Tibial nerve (tissue), 4 donors: ENCODE measurements around the gene YRDC. TPM values are rescaled to one million over a fixed set of nuclear protein-coding genes. Genes with fewer than 3 reads are reported as not detected.
A peak's percentile ranks its signal among the peaks of the same experiment; 100 is the strongest.

Source experiments
- DNase-seq, 2 donors: peaks; one replicate each; pipeline ENCODE4 v3.0.0-alpha.2; 2019; ENCODE audit warnings: low spot score in 2 of 2
- H3K27ac ChIP-seq, 4 donors: fragments of 200-600 bp; sonication (generic) in 3 of 4; one replicate each; pipeline ENCODE4 v1.5.1; 2017 to 2019; ENCODE audit warnings: mild to moderate bottlenecking in 1 of 4
- H3K27me3 ChIP-seq, 2 donors: fragments of 200-600 bp; sonication (generic) in 1 of 2; one replicate each; pipeline versions ENCODE4 v1.5.1 to v1.6.0; 2017 to 2019
- H3K36me3 ChIP-seq, 3 donors: fragments of 200-600 bp; sonication (generic); one replicate each; pipeline ENCODE4 v1.5.1; 2018 to 2019
- H3K4me1 ChIP-seq, 4 donors: fragments of 200-600 bp; sonication (generic) in 3 of 4; one replicate each; pipeline ENCODE4 v1.5.1; 2017 to 2019
- H3K4me3 ChIP-seq, 4 donors: fragments of 200-600 bp; sonication (generic) in 3 of 4; one replicate each; pipeline ENCODE4 v1.5.1; 2017 to 2019; ENCODE audit warnings: mild to moderate bottlenecking in 1 of 4, moderate library complexity in 1 of 4
- H3K9me3 ChIP-seq, 4 donors: fragments of 200-600 bp; sonication (generic) in 3 of 4; one replicate each; pipeline ENCODE4 v1.5.1; 2017 to 2019
- EP300 ChIP-seq, 2 donors: sonication (generic); formaldehyde crosslinking; IDR thresholded peaks; one replicate each; pipeline ENCODE4 v1.6.1; 2017; ENCODE audit warnings: antibody characterized with exemption in 2 of 2, mild to moderate bottlenecking in 1 of 2
- POLR2A ChIP-seq, 2 donors: fragments of 450-650 bp; IDR thresholded peaks; one replicate each; pipeline ENCODE4 v1.6.1; 2017; ENCODE audit warnings: antibody characterized with exemption in 2 of 2, mild to moderate bottlenecking in 2 of 2, moderate library complexity in 2 of 2
- WGBS, 2 donors: methylation state at CpG; one replicate each; pipeline ENCODE4 v1.1.5; 2018; 5-methylcytosine and 5-hydroxymethylcytosine counted together
- total RNA-seq, 4 donors: library from RNA; depleted of rRNA; stranded (reverse); fragments of >200 nt; gene quantifications; one replicate each; pipeline ENCODE4 v1.1.0, GENCODE V29; 2016
- TF ChIP-seq, protein P1 (sequence below), 5 experiments: fragments of 200-600 bp in 3 of 5; fragments of 450-650 bp in 2 of 5; sonication (generic) in 3 of 5; IDR thresholded peaks; one replicate each; pipeline ENCODE4 v1.5.1; 2016 to 2019; ENCODE audit warnings: antibody characterized with exemption in 5 of 5, mild to moderate bottlenecking in 3 of 5, moderate library complexity in 2 of 5

The YRDC gene
- total RNA-seq, 4 donors from 2014 or later = 8.1 to 13.8 (median 10.8) TPM

- H3K9me3 ChIP-seq = no peaks in the 10 kb centered on the region
- H3K27ac ChIP-seq = no peak overlapping the region
- no peak for DNase-seq
- H3K36me3 ChIP-seq = peaks cover 0 to 95% (median 11%) of the 10 kb centered on the region in 3 donors
- no peaks in the 10 kb centered on the region for H3K27me3 ChIP-seq
- no peaks in the 10 kb centered on the region for H3K4me1 ChIP-seq
- 76 to 81% methylated on average over 2 of the region's 2 CpGs for WGBS, 2 donors
- TF ChIP-seq, protein P1, sequence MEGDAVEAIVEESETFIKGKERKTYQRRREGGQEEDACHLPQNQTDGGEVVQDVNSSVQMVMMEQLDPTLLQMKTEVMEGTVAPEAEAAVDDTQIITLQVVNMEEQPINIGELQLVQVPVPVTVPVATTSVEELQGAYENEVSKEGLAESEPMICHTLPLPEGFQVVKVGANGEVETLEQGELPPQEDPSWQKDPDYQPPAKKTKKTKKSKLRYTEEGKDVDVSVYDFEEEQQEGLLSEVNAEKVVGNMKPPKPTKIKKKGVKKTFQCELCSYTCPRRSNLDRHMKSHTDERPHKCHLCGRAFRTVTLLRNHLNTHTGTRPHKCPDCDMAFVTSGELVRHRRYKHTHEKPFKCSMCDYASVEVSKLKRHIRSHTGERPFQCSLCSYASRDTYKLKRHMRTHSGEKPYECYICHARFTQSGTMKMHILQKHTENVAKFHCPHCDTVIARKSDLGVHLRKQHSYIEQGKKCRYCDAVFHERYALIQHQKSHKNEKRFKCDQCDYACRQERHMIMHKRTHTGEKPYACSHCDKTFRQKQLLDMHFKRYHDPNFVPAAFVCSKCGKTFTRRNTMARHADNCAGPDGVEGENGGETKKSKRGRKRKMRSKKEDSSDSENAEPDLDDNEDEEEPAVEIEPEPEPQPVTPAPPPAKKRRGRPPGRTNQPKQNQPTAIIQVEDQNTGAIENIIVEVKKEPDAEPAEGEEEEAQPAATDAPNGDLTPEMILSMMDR (IDR thresholded peaks at IDR 0.05) = no peak
- TF ChIP-seq POLR2A (IDR thresholded peaks at IDR 0.05) (no peak), EP300 (IDR thresholded peaks at IDR 0.05) (no peak)
- H3K4me3 ChIP-seq = no peak overlapping the region
Measured at GRCh38 chr1:37825506-37825905, 17.5 kb upstream of the YRDC start.

DNA sequence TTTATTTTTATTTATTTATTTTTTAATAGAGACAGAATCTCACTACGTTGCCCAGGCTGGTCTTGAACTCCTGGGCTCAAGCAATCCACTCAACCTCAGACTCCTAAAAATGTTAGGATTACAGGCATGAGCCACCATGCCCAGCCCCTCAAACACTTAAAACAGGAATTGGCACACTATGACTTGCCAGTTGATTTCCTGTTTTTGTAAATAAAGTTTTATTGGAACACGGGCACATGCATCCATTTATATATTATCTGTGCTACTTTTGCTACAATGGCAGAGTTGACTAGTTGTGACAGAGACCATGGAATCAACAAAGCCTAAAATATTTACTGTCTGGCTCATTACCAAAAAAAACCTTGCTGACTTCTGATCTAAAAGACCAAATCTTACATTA is 16.0 kb upstream of the YRDC start:
- Histone ChIP-seq H3K9me3 (no peaks in the 10 kb centered on the region), H3K4me3 (no peak overlapping the region), H3K4me1 (no peaks in the 10 kb centered on the region), H3K27me3 (no peaks in the 10 kb centered on the region), H3K27ac (no peak overlapping the region), H3K36me3 (peaks cover 0 to 95% (median 16%) of the 10 kb centered on the region in 3 donors)
- no peak for DNase-seq
- no peak for TF ChIP-seq EP300 (IDR thresholded peaks at IDR 0.05)
- no peak for TF ChIP-seq POLR2A (IDR thresholded peaks at IDR 0.05)
- TF ChIP-seq, protein P1 (IDR thresholded peaks at IDR 0.05) = no peak
- 91 to 97% methylated on average over 2 of the region's 2 CpGs for WGBS, 2 donors

- no peak overlapping the region for H3K4me3 ChIP-seq
- no peak for DNase-seq
- no peaks in the 10 kb centered on the region for H3K9me3 ChIP-seq
- peaks cover 0 to 93% (median 16%) of the 10 kb centered on the region in 3 donors for H3K36me3 ChIP-seq
- 84 to 89% methylated on average over 9 of the region's 9 CpGs for WGBS, 2 donors
- no peaks in the 10 kb centered on the region for H3K4me1 ChIP-seq
- TF ChIP-seq, protein P1 (IDR thresholded peaks at IDR 0.05) = no peak
- H3K27me3 ChIP-seq = no peaks in the 10 kb centered on the region
- H3K27ac ChIP-seq = no peak overlapping the region
Measured at GRCh38 chr1:37822906-37823815, 15.2 kb upstream of the YRDC start.

DNA sequence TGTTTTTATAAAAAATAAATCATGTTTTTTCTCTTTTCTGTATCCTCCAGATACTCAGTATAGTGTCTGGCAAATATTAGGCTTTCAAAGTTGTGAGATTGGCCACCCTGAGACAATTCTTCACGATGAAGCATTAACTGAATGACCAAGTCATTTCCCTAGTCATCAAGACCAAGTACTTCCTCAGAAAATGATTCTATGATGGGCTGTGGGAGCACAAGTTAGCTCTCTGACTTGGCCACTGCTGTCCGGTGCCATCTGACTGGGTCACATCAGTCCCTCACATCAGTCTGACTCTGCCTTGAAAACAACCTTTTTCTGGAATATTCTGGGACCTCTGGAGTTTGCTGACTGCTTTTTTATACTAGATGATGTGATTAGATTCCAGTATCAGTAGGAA is 13.5 kb upstream of the YRDC start:
- no peak overlapping the region for H3K4me3 ChIP-seq
- H3K9me3 ChIP-seq = no peaks in the 10 kb centered on the region
- no peak overlapping the region for H3K27ac ChIP-seq
- H3K36me3 ChIP-seq = peaks cover 0 to 79% (median 16%) of the 10 kb centered on the region in 3 donors
- 92 to 94% methylated on average over 2 of the region's 2 CpGs for WGBS, 2 donors
- H3K4me1 ChIP-seq = peaks cover 0 to 12% (median 4%) of the 10 kb centered on the region in 4 donors
- no peaks in the 10 kb centered on the region for H3K27me3 ChIP-seq
- DNase-seq = no peak
- TF ChIP-seq, protein P1 (IDR thresholded peaks at IDR 0.05) = no peak
- TF ChIP-seq EP300 (IDR thresholded peaks at IDR 0.05) (no peak), POLR2A (IDR thresholded peaks at IDR 0.05) (no peak)

GRCh38 chr1:37817481-37817880 is 9.5 kb upstream of the YRDC start:
- H3K9me3 ChIP-seq = no peaks in the 10 kb centered on the region
- WGBS, 2 donors = 6 to 21% methylated on average over 2 of the region's 2 CpGs
- peak overlapping the region in 2 of 4 donors; percentile 52 to 75 for H3K27ac ChIP-seq
- H3K4me3 ChIP-seq = no peak overlapping the region
- H3K4me1 ChIP-seq = peaks cover 0 to 12% (median 4%) of the 10 kb centered on the region in 4 donors
- H3K36me3 ChIP-seq = peaks cover 3 to 63% (median 13%) of the 10 kb centered on the region in 3 donors
- H3K27me3 ChIP-seq = no peaks in the 10 kb centered on the region
- no peak for DNase-seq
- no peak for TF ChIP-seq EP300 (IDR thresholded peaks at IDR 0.05)
- TF ChIP-seq, protein P1 (IDR thresholded peaks at IDR 0.05) = no peak
- no peak for TF ChIP-seq POLR2A (IDR thresholded peaks at IDR 0.05)
